GM12878 (cell line): ENCODE measurements around the gene EIF5B. TPM values are rescaled to one million over a fixed set of nuclear protein-coding genes. Genes with fewer than 3 reads are reported as not detected.

Source experiments
- ATF7 ChIP-seq: fragments of 450-650 bp; IDR thresholded peaks from 2 replicates; pipeline ENCODE4 v1.6.1; 2016; ENCODE audit warnings: low read depth, mild to moderate bottlenecking
- BCL11A ChIP-seq: IDR thresholded peaks from 2 replicates; pipeline ENCODE4 v1.6.1; 2011; ENCODE audit warnings: low read depth, low read length
- DPF2 ChIP-seq: fragments of 450-650 bp; IDR thresholded peaks from 2 replicates; pipeline ENCODE4 v1.6.1; 2017; ENCODE audit warnings: mild to moderate bottlenecking
- EP300 ChIP-seq, 2 experiments: fragments of 150-350 bp in 1 of 2; IDR thresholded peaks; 2 replicates each; pipeline ENCODE4 v1.6.1; 2011 to 2012; ENCODE audit warnings: low read depth in 2 of 2, low read length in 2 of 2, borderline replicate concordance in 1 of 2, improper control_type of control experiment in 1 of 2, inconsistent platforms in 1 of 2; ENCODE audit not compliant: control insufficient read depth in 1 of 2
- FOXM1 ChIP-seq: IDR thresholded peaks from 2 replicates; pipeline ENCODE4 v1.6.1; 2012; ENCODE audit warnings: low read depth, mild to moderate bottlenecking, inconsistent platforms, low read length, moderate library complexity
- HDAC2 ChIP-seq: fragments of 200-600 bp; sonication (generic); IDR thresholded peaks from 2 replicates; pipeline ENCODE4 v1.6.1; 2017
- NFXL1 ChIP-seq: fragments of 450-650 bp; IDR thresholded peaks from 2 replicates; pipeline ENCODE4 v1.6.1; 2017; ENCODE audit warnings: antibody characterized with exemption, mild to moderate bottlenecking, borderline replicate concordance
- NR2C1 ChIP-seq: fragments of 450-650 bp; IDR thresholded peaks from 2 replicates; pipeline ENCODE4 v1.6.1; 2017; ENCODE audit warnings: antibody characterized with exemption, mild to moderate bottlenecking, moderate library complexity
- POLR2A ChIP-seq: IDR thresholded peaks from 2 replicates; pipeline ENCODE4 v1.6.1; 2011; ENCODE audit warnings: low read depth, mild to moderate bottlenecking, low read length
- SP1 ChIP-seq: IDR thresholded peaks from one replicate; pipeline ENCODE4 v1.6.1; 2011; ENCODE audit warnings: low read depth, low read length
- SPI1 ChIP-seq: IDR thresholded peaks from 2 replicates; pipeline ENCODE4 v1.6.1; 2011; ENCODE audit warnings: low read depth, mild to moderate bottlenecking, low read length, moderate library complexity, borderline replicate concordance; ENCODE audit not compliant: insufficient read depth
- SREBF2 ChIP-seq: IDR thresholded peaks from 2 replicates; pipeline ENCODE4 v1.6.1; 2012; ENCODE audit warnings: mild to moderate bottlenecking, low read length
- SUZ12 ChIP-seq: fragments of 200-600 bp; sonication (generic); IDR thresholded peaks from one replicate; pipeline ENCODE4 v1.6.1; 2018; ENCODE audit warnings: antibody characterized with exemption, mild to moderate bottlenecking; ENCODE audit not compliant: unreplicated experiment
- polyA plus RNA-seq, 11 experiments: library from polyadenylated mRNA; depleted of rRNA in 4 of 11; unstranded in 6 of 11; stranded (reverse) in 5 of 11; fragments of >200 nt; fragmentation: Nextera tagmentation in 4 of 11; fragmentation: Illumina TruSeq in 1 of 11; extraction: Ambion mirVana in 4 of 11; extraction: Trizol in 1 of 11; gene quantifications; 1 replicate in 1 of 11; 2 replicates in 10 of 11; pipeline versions ENCODE4 v1.2.1 to v1.2.3, GENCODE V29; 2011 to 2016; ENCODE audit warnings: inconsistent platforms in 2 of 11, missing spikeins in 2 of 11, low read depth in 1 of 11
- total RNA-seq, 4 experiments: library from RNA; depleted of rRNA in 3 of 4; stranded (reverse); fragments of >200 nt in 3 of 4; fragmentation: Illumina TruSeq in 1 of 4; extraction: Trizol in 1 of 4; gene quantifications; 2 replicates each; pipeline versions ENCODE4 v1.2.1 to v1.2.3, GENCODE V29; 2013 to 2021
- TF ChIP-seq, protein P1 (sequence below): fragments of 450-650 bp; IDR thresholded peaks from 2 replicates; pipeline ENCODE4 v1.6.1; 2018; ENCODE audit warnings: mild to moderate bottlenecking, low read depth, moderate library complexity; ENCODE audit not compliant: partially characterized antibody
- TF ChIP-seq, protein P2 (sequence below): fragments of 450-650 bp; IDR thresholded peaks from 2 replicates; pipeline ENCODE4 v1.6.1; 2017; ENCODE audit warnings: low read depth, mild to moderate bottlenecking, moderate library complexity
- TF ChIP-seq, protein P3 (sequence below): fragments of 150-350 bp; IDR thresholded peaks from 2 replicates; pipeline ENCODE4 v1.6.1; 2014; ENCODE audit warnings: mild to moderate bottlenecking, low read depth, low read length
- TF ChIP-seq, protein P4 (sequence below): IDR thresholded peaks from 2 replicates; pipeline ENCODE4 v1.6.1; 2012; ENCODE audit warnings: low read depth, low read length, improper control_type of control experiment
- TF ChIP-seq, protein P5 (sequence below): IDR thresholded peaks from 2 replicates; pipeline ENCODE4 v1.6.1; 2011; ENCODE audit warnings: low read depth, mild to moderate bottlenecking, low read length, moderate library complexity, borderline replicate concordance; ENCODE audit errors: extremely low read depth
- TF ChIP-seq, protein P6 (sequence below): fragments of 450-650 bp; IDR thresholded peaks from 2 replicates; pipeline ENCODE4 v1.6.1; 2017; ENCODE audit warnings: mild to moderate bottlenecking, moderate library complexity

EIF5B gene
- total and polyA plus RNA-seq, 10 of the 15 experiments (the other 5 are each of a cell fraction or from before 2014, with no cell fraction given), result 21.7 to 119 (median 40.8) TPM

DNA sequence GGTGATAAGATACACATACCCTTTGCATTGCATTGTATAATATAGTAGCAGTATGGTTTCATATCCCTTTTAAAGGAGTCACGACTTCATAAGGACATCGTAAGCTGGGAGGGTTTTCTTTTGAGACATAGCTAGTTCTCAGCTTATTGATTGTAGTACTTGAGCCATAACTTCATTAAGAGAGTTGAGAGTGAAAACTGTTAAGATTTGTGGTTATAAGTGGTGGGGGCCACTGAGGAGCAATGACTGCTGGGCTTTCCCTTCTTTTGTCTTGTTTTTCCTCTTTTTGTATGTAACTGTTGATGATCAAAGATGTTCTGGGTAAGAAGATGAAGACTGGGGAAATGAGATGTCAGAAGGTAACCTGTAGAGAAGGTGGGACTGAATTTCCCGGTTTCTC lies 11.0 kb downstream of the EIF5B start (continued):
- TF ChIP-seq, protein P1, sequence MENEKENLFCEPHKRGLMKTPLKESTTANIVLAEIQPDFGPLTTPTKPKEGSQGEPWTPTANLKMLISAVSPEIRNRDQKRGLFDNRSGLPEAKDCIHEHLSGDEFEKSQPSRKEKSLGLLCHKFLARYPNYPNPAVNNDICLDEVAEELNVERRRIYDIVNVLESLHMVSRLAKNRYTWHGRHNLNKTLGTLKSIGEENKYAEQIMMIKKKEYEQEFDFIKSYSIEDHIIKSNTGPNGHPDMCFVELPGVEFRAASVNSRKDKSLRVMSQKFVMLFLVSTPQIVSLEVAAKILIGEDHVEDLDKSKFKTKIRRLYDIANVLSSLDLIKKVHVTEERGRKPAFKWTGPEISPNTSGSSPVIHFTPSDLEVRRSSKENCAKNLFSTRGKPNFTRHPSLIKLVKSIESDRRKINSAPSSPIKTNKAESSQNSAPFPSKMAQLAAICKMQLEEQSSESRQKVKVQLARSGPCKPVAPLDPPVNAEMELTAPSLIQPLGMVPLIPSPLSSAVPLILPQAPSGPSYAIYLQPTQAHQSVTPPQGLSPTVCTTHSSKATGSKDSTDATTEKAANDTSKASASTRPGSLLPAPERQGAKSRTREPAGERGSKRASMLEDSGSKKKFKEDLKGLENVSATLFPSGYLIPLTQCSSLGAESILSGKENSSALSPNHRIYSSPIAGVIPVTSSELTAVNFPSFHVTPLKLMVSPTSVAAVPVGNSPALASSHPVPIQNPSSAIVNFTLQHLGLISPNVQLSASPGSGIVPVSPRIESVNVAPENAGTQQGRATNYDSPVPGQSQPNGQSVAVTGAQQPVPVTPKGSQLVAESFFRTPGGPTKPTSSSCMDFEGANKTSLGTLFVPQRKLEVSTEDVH, result no peak
- TF ChIP-seq, protein P2, sequence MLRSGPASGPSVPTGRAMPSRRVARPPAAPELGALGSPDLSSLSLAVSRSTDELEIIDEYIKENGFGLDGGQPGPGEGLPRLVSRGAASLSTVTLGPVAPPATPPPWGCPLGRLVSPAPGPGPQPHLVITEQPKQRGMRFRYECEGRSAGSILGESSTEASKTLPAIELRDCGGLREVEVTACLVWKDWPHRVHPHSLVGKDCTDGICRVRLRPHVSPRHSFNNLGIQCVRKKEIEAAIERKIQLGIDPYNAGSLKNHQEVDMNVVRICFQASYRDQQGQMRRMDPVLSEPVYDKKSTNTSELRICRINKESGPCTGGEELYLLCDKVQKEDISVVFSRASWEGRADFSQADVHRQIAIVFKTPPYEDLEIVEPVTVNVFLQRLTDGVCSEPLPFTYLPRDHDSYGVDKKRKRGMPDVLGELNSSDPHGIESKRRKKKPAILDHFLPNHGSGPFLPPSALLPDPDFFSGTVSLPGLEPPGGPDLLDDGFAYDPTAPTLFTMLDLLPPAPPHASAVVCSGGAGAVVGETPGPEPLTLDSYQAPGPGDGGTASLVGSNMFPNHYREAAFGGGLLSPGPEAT, result peak; percentile 30; the same call in 1 of the 2 replicates
- TF ChIP-seq DPF2, result peak; percentile 36; the same call in 1 of the 2 replicates
- no peak for TF ChIP-seq SUZ12
- TF ChIP-seq, protein P3, sequence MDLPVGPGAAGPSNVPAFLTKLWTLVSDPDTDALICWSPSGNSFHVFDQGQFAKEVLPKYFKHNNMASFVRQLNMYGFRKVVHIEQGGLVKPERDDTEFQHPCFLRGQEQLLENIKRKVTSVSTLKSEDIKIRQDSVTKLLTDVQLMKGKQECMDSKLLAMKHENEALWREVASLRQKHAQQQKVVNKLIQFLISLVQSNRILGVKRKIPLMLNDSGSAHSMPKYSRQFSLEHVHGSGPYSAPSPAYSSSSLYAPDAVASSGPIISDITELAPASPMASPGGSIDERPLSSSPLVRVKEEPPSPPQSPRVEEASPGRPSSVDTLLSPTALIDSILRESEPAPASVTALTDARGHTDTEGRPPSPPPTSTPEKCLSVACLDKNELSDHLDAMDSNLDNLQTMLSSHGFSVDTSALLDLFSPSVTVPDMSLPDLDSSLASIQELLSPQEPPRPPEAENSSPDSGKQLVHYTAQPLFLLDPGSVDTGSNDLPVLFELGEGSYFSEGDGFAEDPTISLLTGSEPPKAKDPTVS, result no peak
- TF ChIP-seq HDAC2, result no peak
- TF ChIP-seq POLR2A, result no peak
- TF ChIP-seq NFXL1, result no peak
- peak; percentile 26; the same call in 1 of the 2 replicates for TF ChIP-seq SPI1
- no peak for TF ChIP-seq SREBF2
- TF ChIP-seq FOXM1, result peak; percentile 31; the same call in 1 of the 2 replicates
- TF ChIP-seq, protein P4, sequence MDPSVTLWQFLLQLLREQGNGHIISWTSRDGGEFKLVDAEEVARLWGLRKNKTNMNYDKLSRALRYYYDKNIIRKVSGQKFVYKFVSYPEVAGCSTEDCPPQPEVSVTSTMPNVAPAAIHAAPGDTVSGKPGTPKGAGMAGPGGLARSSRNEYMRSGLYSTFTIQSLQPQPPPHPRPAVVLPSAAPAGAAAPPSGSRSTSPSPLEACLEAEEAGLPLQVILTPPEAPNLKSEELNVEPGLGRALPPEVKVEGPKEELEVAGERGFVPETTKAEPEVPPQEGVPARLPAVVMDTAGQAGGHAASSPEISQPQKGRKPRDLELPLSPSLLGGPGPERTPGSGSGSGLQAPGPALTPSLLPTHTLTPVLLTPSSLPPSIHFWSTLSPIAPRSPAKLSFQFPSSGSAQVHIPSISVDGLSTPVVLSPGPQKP, result no peak
- peak; percentile 19 to 23; a peak in 2 of 4 replicates for TF ChIP-seq EP300 (IDR thresholded peaks at IDR 0.05; ENCODE audit: borderline replicate concordance in 1 of 2, control insufficient read depth in 1 of 2, low read depth in 2 of 2, low read length in 2 of 2)
- TF ChIP-seq, protein P5, sequence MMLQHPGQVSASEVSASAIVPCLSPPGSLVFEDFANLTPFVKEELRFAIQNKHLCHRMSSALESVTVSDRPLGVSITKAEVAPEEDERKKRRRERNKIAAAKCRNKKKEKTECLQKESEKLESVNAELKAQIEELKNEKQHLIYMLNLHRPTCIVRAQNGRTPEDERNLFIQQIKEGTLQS, result no peak
- peak; percentile 33; the same call in 1 of the 2 replicates for TF ChIP-seq ATF7
- TF ChIP-seq BCL11A, result peak; percentile 15; the same call in 1 of the 2 replicates
- no peak for TF ChIP-seq SP1
- TF ChIP-seq, protein P6, sequence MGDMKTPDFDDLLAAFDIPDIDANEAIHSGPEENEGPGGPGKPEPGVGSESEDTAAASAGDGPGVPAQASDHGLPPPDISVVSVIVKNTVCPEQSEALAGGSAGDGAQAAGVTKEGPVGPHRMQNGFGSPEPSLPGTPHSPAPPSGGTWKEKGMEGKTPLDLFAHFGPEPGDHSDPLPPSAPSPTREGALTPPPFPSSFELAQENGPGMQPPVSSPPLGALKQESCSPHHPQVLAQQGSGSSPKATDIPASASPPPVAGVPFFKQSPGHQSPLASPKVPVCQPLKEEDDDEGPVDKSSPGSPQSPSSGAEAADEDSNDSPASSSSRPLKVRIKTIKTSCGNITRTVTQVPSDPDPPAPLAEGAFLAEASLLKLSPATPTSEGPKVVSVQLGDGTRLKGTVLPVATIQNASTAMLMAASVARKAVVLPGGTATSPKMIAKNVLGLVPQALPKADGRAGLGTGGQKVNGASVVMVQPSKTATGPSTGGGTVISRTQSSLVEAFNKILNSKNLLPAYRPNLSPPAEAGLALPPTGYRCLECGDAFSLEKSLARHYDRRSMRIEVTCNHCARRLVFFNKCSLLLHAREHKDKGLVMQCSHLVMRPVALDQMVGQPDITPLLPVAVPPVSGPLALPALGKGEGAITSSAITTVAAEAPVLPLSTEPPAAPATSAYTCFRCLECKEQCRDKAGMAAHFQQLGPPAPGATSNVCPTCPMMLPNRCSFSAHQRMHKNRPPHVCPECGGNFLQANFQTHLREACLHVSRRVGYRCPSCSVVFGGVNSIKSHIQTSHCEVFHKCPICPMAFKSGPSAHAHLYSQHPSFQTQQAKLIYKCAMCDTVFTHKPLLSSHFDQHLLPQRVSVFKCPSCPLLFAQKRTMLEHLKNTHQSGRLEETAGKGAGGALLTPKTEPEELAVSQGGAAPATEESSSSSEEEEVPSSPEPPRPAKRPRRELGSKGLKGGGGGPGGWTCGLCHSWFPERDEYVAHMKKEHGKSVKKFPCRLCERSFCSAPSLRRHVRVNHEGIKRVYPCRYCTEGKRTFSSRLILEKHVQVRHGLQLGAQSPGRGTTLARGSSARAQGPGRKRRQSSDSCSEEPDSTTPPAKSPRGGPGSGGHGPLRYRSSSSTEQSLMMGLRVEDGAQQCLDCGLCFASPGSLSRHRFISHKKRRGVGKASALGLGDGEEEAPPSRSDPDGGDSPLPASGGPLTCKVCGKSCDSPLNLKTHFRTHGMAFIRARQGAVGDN, result 0 out of 2 replicates have a peak, but pooled peaks have one; percentile 12
- TF ChIP-seq NR2C1, result no peak
